H1 (cell line): ENCODE measurements around the gene MAP2K5.

Experiments used
- EZH2 ChIP-seq: fragments of 200-600 bp; sonication (generic); IDR thresholded peaks from 2 replicates; pipeline ENCODE4 v1.7.1; 2012; ENCODE audit warnings: low read depth, mild to moderate bottlenecking, moderate library complexity, low read length, inconsistent platforms; ENCODE audit not compliant: severe bottlenecking
- HDAC2 ChIP-seq, 2 experiments: fragments of 300-600 bp in 1 of 2; sonication (generic) in 1 of 2; IDR thresholded peaks; 2 replicates each; pipeline ENCODE4 v1.6.1; 2011 to 2012; ENCODE audit warnings: low read depth in 2 of 2, low read length in 2 of 2, mild to moderate bottlenecking in 2 of 2, moderate library complexity in 2 of 2, borderline replicate concordance in 1 of 2, inconsistent platforms in 1 of 2
- KDM1A ChIP-seq: fragments of 200-600, 300-600 bp; sonication (generic); IDR thresholded peaks from 2 replicates; pipeline ENCODE4 v1.7.1; 2016; ENCODE audit warnings: mild to moderate bottlenecking, low read length, borderline replicate concordance
- POLR2A ChIP-seq, 2 experiments: IDR thresholded peaks; 1 replicate in 1 of 2; 2 replicates in 1 of 2; pipeline ENCODE4 v1.6.1; 2011; ENCODE audit warnings: low read depth in 2 of 2, low read length in 2 of 2, mild to moderate bottlenecking in 2 of 2; ENCODE audit errors: control extremely low read depth in 1 of 2
- RAD21 ChIP-seq, 2 experiments: IDR thresholded peaks in 1 of 2; conservative IDR thresholded peaks in 1 of 2; 2 replicates each; pipeline ENCODE4 v1.6.1; 2011; ENCODE audit warnings: low read depth in 2 of 2, low read length in 2 of 2, improper control_type of control experiment in 1 of 2, inconsistent platforms in 1 of 2, mild to moderate bottlenecking in 1 of 2, moderate library complexity in 1 of 2
- SIX5 ChIP-seq: IDR thresholded peaks from 2 replicates; pipeline ENCODE4 v1.6.1; 2011; ENCODE audit warnings: mild to moderate bottlenecking, low read depth, low read length
- SP4 ChIP-seq: IDR thresholded peaks from 2 replicates; pipeline ENCODE4 v1.6.1; 2012; ENCODE audit warnings: low read length, inconsistent platforms
- SUZ12 ChIP-seq: fragments of 200-600 bp; sonication (generic); IDR thresholded peaks from 2 replicates; pipeline ENCODE4 v1.6.1; 2012; ENCODE audit warnings: mild to moderate bottlenecking, inconsistent platforms, low read length, moderate library complexity, mixed read lengths
- YY1 ChIP-seq: IDR thresholded peaks from 2 replicates; pipeline ENCODE4 v1.6.1; 2011; ENCODE audit warnings: low read depth, mild to moderate bottlenecking, low read length
- ZNF274 ChIP-seq: IDR thresholded peaks from 2 replicates; pipeline ENCODE4 v1.7.0; 2012; ENCODE audit warnings: low read length, borderline replicate concordance; ENCODE audit errors: extremely low read depth
- TF ChIP-seq, protein P1 (sequence below), 3 experiments: IDR thresholded peaks; 1 replicate in 2 of 3; 2 replicates in 1 of 3; pipeline versions ENCODE4 v1.5.1 to v1.6.1; 2011; ENCODE audit warnings: low read length in 3 of 3, mild to moderate bottlenecking in 3 of 3, inconsistent platforms in 2 of 3, low read depth in 1 of 3, moderate library complexity in 1 of 3; ENCODE audit not compliant: insufficient read depth in 1 of 3; ENCODE audit errors: control extremely low read depth in 1 of 3

DNA sequence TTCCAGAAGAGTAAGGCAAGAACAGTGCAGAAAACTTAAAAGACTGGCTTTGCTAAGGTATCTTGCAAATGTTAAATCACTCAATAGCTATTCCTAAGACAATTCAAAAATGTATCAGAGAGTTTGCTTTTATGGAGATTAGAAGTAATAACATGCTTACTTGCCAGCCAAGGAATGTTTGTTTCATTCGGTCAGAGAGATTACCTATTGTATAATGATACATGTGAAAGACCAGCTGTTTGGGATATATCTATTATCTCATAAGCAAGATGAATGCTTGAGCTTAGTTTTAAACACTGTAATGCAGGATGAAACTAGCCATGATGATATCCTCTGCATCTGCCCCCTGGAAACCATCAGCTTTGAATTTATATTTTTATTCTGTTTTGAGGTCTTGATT lies 70.7 kb downstream of the MAP2K5 start:
- no peak for TF ChIP-seq SIX5
- TF ChIP-seq POLR2A (IDR thresholded peaks at IDR 0.05; ENCODE audit: control extremely low read depth in 1 of 2, low read depth in 2 of 2, low read length in 2 of 2), result no peak
- no peak for TF ChIP-seq SUZ12
- no peak for TF ChIP-seq RAD21 (IDR thresholded peaks at IDR 0.05 in 1 of 2, conservative IDR thresholded peaks at IDR 0.05 in 1 of 2; ENCODE audit: low read depth in 2 of 2, low read length in 2 of 2)
- TF ChIP-seq KDM1A, result no peak
- no peak for TF ChIP-seq YY1
- TF ChIP-seq, protein P1, sequence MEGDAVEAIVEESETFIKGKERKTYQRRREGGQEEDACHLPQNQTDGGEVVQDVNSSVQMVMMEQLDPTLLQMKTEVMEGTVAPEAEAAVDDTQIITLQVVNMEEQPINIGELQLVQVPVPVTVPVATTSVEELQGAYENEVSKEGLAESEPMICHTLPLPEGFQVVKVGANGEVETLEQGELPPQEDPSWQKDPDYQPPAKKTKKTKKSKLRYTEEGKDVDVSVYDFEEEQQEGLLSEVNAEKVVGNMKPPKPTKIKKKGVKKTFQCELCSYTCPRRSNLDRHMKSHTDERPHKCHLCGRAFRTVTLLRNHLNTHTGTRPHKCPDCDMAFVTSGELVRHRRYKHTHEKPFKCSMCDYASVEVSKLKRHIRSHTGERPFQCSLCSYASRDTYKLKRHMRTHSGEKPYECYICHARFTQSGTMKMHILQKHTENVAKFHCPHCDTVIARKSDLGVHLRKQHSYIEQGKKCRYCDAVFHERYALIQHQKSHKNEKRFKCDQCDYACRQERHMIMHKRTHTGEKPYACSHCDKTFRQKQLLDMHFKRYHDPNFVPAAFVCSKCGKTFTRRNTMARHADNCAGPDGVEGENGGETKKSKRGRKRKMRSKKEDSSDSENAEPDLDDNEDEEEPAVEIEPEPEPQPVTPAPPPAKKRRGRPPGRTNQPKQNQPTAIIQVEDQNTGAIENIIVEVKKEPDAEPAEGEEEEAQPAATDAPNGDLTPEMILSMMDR (IDR thresholded peaks at IDR 0.05; ENCODE audit: control extremely low read depth in 1 of 3, insufficient read depth in 1 of 3, low read depth in 1 of 3, low read length in 3 of 3), result no peak
- no peak for TF ChIP-seq SP4
- TF ChIP-seq EZH2, result no peak
- TF ChIP-seq HDAC2 (IDR thresholded peaks at IDR 0.05; ENCODE audit: borderline replicate concordance in 1 of 2, low read depth in 2 of 2, low read length in 2 of 2), result no peak
- TF ChIP-seq ZNF274, result no peak
